Activated effector memory CD4-positive, alpha-beta T cell treated with anti-CD3 and anti-CD28 coated beads, Interleukin-2, amount 50 U/mL, for 16 hours (primary cell): ENCODE measurements around the gene NDUFAF8.

Source experiments
- DNase-seq: peaks from one replicate; pipeline ENCODE4 v3.0.0-alpha.2; 2020

Gene NDUFAF8, protein sequence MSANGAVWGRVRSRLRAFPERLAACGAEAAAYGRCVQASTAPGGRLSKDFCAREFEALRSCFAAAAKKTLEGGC

DNA sequence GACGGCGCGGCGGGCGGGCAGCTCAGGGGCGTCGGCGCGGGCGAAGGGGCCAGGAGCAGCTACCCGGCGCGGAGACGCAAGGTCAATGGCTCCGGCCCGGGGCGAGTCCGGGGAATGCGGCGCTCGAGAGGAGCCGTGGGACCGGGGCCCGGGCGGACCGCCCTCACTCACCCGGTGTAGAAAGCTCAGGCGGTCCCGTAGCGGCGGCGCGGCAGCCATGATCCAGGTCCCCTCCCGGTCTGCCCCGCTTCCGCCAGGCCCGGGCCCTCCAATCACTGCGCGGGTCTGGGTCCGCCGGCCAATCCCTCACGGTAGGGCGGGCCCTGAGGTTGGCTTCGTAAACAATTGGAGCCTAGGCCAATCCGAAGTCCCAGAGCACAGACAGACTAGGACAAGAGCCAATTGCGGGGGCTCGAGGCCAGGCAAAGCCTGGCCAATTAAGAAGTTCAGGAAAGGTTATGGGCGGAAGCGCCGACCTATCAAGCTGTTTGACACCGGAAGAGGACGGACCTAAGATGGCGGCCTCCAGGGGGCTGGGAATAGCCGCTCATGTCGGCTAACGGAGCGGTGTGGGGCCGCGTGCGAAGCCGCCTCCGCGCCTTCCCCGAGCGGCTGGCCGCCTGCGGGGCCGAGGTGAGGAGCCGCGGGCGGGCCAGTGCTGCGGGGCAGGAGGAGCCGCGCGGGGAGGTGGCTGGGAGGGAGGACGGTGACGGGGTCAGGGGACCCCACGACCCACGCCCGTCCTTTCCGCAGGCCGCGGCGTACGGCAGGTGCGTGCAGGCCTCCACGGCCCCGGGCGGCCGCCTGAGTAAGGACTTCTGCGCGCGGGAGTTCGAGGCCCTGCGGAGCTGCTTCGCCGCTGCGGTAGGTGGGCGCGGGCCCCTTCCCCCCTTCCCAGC lies at the start of gene NDUFAF8, which contains the start of gene TEPSIN:
Gene NDUFAF8, plus strand, starts transcription at position 504 of the 899 bp plus-strand sequence. Its CDS starts 46 bp downstream, at position 550.
Gene TEPSIN, minus strand, starts transcription at position 241 of the 899 bp plus-strand sequence. Its CDS starts 22 bp downstream, at position 219.
- DNase-seq, result peak; percentile 98

DNA sequence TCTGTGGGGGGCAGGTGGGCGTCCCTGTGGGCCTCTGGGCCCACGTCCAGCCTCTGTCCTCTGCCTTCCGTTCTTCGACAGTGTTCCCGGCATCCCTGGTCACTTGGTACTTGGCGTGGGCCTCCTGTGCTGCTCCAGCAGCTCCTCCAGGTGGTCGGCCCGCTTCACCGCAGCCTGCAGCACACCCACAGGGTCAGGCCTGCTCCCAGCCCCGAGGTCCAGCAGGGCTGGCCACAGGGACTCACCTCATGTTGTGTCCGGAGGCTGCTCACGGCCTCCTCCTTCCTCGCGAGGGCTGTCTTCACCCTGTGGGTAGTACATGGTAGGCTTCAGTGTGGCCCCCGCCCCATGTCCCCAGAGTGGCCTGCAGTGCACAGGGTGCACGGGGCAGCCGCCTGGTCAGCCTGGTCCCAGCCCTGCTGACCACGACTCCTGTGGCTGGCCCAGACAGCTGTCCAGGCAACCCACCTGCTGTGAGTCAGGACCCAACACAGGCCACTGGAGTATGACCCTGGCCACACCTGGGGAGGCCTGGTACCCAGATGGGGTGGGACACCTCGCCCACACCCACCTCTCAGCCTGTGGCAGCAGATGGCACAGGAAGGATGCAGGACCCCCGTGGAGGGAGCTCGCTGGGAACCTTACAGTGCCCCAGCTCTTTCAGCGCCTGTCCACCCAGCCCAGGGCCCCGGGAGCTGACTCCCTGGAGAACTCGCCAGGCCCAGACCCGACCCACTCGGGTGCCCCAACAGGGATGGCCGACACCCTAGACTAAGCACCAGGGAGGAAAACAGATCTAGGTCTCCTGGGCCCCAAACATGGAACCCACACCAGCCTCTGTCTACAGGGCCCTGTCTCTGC lies 49.2 kb upstream of the NDUFAF8 start:
- DNase-seq, result no peak

DNA sequence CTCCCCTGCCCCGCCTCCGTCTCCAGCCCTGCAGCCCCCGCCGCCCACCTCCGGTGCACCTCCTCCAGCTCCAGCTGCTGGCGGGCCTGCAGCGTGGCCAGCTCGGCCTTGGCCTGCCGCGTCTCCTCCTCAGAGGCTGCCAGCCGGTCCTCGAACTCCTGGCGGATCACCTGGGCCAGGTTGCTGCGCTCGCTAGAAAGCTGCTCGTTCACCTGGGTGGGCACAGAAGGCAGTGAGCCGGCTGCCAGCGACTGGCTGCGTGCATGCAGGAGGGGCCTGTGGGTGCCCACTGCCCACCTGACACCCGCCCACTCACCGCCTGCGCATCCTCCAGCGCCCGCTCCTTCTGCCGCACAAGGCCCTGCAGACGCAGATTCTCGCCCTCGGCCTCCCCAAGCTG lies 48.5 kb upstream of the NDUFAF8 start:
- DNase-seq, result no peak

DNA sequence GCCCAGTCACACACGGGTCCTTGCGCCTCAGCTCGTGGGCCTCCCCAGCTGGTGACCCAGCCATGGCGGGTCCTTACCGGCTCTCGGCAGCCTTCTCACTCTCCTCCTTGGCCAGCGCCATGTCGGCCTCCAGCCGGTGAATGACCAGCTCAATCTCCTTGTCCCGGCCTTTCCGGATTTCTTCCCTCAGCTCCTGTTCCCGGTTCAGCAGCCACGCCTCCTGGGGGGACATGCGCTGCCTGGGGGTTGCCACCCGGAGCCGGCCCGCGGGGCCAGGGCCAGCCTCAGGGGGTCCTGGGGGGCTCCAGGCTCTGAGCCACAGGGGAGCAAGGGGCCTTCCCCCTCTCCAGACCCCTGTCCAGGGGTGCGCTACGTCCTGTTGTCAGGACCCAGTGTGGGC lies 48.0 kb upstream of the NDUFAF8 start:
- DNase-seq, result no peak

DNA sequence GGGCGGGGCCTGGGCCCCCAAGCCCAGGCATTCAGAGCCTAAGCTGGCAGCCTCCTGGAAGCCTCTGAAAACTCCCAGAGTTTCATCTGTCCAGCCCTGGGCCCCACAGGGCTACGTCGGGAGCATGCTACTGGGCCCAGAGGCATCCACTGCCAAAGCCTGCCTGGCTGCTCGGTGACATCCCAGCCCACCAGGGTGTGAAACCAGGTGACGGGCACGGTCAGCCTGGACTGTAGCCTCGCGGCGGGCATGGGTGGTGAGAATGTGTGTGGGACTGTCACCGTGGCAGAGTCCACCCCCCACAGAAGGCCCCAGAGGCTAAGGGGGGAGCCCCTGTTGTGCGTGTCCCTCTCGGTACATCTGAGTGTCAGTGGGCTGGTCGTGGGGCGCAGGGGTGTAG lies 47.5 kb upstream of the NDUFAF8 start:
- DNase-seq, result no peak

DNA sequence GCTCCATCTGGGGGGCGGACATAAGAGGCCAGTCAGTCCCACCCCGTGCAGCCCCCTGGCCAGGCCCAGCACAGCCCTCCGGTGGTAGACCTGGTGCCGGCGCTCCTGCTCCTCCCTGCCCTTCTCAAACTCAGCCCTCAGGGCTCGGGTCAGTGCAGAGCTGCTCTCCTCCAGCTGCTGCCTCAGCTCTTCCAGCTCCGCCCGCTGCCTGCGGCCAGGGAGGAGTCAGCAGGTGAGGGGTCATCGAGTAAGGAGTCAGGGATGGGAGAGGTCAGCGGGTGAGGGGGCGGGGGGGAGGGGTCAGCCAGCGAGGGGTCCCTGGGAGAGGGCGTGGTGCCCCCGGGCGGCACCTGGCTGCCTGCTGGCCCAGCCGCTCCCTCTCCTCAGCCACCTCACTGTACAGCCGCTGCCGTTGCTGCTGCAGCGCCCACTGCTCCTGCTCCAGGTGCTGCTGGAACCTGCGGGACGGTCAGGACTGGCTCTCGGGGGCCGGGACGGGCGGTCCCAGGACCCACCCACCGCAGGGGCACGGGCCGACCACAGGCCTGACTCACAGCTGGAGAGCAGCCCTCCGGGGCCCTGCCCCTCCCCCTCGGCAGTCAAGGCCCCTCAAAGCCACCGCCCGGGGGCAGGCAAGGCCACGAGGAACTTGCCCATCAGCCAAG lies 46.6 kb upstream of the NDUFAF8 start:
- no peak for DNase-seq

DNA sequence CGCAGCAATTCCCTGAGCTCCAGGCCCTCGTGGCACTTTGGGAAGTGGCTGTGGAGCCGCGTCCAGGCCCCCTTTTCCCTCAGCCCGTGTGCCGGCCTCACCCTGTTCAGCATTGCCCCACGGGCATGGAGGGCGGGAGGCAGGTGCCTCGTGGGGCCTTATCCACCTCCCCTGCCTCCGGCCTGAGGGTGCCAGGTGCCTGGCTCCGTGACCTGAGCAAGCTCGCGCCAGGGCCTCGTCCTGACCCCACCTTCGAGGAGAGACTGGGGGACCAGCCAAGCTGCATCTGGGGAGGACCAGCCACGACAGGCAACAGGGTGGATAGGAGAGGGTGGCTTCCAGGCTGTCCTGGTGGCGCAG lies 46.1 kb upstream of the NDUFAF8 start:
- no peak for DNase-seq

DNA sequence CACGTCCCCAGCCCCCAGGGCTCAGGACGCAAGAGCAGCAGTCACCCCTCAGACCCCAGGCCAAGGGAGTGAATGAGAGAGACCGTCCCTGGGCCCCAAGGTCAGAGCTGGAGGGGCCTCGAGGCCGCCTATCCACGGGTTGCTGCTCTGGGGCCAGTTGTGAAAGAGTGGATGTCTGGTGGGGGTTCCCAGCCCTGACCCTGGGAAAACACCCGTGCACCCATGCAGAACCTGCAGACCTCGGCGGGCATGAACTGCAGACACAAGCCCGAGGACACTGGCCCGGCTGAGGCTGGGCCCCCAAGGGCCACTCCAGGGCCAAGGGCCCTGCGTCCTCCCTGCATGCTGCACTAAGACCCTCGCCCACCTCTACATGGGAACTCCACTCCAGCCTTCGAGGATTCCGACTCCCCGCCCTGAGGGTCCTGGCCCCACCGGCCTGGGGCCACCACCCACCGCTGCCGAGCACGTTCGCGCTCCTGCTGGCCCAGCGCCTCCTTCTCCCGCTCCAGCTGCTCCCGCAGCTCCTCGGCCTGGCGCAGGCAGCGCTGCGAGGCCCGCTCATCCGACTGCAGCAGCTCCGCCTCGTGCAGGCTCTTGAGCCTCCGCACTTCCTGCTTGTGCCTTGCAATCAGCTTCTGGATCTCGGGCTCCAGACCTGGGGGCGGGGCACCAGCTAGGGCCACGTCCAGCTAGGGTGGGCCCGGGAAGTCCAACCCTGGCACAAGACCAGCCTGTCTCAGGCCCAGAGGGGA lies 45.5 kb upstream of the NDUFAF8 start:
- no peak for DNase-seq

DNA sequence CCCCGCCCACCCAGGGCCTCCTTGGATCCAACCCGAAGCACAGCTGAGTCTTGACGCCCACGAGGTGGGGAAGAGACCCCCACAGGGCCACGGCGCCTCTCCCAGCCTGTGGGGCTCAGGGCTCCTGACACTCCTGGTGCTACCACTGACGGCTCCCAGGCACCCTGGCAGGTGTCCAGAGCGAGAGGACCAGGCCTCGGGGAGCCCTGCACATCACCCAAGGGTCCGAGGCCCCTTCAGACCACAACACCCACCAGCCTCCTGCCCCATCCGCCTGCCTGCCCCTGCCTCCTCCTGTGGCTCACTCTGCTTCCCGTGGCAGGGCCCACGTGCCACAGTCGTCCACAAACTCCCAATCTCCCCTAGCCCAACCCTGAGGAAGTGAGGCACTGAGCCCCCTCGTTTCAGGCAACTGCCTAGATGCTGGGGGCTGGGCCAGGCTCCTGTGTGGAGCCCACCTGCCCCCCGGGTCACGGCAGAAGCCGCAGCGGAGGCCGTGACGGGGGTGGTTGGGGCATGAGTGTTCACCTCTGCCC lies 44.8 kb upstream of the NDUFAF8 start:
- DNase-seq, result no peak

DNA sequence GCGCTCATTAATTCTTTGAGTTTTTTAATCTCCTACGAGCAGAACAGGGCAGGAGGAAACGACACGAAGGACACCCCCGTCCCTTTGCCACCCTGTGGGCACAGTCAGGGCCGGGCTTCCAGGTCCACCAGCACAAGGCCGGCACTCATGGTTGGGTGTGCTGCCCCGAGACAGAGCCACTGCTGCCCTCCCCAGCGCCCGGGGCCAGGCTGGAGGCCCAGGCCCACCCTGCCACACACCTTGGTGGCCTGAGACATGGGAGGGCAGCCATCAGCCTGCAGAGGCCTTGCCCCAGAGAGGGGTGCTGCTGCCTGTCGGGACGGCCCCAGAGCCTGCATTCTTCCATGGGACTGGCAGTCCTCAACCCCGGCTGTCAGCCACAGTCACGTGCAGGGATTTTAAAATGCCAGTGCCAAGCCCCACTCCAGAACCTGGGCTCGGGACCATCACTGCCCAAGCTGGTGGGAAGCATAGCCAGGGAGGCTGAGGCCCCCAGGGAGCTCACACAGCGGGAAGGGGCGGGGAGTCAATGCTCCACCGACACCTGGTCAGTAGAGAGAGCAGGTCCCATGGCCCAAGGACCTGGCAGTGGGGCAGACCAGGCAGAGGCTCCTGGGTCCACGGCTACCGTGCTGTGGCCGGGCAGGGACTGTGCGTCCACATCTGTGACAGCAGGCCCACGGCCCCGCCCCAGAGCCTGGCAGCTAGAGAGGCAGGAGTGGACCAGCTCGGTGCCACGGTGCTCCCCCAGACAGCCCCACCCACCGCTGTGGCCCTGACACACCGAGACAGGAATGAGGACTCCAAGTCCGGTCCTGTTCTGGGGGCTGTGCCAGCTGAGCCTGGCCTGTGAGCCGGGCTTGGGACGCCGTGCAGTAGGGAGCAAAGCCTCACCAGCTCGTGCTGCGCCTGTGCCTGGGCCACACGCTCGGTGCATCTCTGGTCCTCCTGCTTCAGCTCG lies 43.9 kb upstream of the NDUFAF8 start:
- DNase-seq, result no peak

DNA sequence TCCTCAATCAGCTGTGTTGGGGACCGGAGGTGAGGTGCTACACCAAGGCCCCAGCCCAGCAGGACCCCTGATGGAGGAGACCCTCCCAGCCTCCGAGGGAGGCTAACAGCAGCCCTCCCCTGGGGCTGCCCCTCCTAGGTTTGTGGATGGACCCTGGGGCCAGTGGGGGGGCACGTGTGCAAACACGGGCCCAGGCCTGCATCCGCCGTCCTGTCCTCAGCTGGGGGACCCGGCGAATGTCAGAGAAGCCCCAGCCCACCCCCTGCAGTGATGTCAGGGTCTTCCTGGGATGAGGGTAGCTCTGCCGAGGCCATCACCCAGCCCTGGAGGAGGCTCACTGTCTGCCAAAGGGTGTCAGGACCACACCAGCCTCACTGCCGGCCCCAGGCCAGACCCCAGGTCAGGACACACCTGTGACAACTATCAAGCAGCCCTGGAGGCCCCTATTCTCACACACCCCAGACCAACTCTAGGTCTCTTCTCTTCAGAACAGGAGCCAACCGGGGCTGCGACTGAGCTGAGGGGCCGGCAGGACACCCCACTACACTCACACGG lies 43.1 kb upstream of the NDUFAF8 start:
- no peak for DNase-seq

DNA sequence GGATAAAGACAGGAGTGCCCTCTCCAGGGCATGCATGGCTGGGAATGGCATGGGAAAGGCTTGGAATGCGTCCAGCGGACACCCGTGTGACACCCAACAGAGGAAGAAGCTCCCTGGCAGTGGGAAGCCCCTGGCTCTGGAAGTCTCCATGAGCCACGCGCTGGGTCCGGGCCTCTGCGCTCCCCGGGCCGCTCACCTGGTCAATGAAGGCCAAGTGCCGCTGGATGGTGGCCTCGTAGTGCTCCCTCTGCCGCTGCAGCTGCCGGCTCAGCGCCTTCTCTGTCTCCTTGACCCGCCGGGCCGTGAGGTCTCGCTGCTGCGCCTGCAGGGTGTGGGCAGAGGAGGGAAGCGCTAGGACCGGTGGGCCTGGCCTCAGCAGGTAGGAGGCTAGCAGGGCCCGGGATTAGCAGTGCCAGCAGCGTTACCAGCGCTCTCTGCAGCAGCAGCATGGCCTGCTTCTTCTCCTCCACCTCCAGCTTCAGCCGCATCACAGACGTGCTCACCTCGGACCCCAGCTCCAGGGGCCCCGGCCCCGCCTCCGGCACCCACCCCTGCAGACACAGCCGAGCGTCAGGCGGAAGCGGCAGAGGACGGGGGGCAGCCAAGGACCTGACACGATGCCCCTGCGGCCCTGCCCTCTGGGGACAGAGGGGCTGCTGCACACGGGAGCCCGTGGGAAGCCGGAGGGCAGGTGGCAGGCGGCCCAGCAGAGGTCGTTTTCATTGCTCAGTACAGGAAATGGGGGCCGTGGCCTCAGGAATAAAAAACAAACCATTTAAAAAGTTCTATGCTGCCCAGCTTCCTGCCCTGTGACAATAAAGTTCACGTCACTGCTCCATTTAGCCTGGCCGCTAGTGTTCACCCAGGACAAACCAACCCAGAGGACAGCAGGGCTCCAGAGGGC lies 42.4 kb upstream of the NDUFAF8 start:
- DNase-seq, result no peak

DNA sequence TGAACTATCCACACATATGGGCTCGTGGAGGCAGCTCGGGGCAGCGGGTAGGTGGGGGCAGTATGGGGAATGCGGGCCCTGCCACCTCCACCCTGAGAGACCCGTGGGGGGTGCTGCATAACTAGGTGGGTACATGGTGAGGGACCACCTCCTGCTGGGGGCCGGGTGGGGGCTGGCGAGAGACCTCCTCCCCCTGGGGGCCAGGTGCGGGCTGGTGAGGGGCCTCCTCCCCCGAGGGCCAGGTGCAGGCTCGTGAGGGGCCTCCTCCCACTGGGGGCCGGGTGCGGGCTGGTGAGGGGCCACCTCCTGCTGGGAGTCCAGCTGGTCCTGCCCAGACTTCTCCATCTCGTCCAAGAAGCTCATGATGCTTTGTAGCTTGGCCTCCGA lies 41.7 kb upstream of the NDUFAF8 start:
- no peak for DNase-seq

DNA sequence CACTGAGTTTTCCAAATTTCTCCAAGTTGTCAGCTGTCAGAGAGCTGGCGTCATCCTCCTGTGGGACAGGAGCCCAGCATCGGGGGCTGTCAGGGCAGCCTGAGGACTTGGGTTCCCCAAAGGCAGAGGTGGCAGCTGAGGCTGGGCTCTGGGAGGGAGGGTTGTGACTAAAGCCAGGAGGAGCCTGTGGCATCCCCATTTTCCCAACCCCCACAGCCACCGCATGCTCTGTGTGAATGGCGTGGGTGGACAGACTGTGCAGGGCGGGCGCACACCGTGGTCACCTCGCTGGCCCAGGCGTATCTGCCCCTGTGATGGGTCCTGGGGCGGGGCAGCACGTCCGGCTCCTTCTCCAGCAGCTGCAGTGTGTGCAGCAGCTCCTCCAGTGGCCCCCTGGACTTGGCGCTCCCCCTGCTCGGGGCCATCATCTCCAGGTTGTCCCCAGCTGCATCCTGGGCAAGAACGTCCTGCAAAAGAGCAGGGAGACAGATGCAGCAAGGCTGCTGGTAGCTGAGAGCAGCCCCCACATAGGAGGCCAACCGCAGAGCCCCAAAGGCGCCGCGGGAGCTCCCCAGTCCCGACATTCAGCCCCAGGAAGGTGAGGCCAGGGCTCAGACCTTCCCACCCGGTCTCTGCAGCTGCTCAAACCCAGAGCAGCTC lies 41.2 kb upstream of the NDUFAF8 start:
- no peak for DNase-seq

DNA sequence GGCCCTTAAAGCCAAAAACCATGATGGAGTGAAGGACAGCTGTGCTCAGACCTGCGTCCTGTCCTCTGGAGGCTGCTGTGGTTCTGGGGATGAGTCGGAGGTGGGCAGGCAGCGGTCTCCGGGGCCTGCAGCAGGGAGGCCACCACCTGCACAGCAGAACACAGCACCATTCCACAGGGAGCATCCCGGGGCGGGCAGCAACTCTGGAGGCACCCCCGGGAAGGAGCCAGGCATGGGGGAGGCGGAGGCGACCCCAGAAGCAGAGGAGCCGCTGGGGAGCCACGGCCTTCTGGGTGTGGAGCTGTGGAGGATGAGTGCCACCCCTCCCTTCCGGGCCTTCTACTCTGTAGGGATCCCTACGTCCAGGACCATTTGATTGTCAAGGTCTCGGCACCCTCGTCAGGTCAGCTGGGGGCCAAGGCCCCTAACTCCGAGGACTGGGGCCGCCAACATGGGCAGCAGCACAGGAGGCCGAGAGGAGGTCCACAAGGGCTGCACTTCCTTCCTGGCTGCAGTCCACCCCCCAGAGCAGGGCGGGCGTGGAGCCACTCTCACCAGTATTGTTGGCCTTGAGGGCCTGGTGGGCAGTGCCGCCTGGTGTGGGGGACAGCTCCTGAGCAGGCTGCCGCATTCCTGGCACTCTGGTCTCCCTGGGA lies 40.2 kb upstream of the NDUFAF8 start:
- DNase-seq, result no peak

DNA sequence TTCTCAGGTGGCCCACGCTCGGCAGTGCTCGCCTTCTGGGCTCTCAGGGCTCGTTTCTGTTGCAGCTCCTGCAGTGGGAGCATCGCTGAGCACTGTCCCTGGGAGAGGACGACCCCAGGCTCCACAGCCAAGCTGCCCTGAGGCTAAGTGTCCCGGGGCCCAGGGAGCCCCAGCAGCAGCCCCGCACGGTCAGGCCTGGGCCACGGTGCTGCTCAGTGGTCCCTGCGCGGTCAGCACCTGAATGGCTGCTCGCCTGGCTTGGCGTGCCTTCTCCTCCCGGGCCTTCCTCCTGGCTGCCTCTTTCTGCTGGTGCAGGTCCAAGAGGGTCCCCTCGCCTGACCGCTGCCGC lies 39.7 kb upstream of the NDUFAF8 start:
- DNase-seq, result no peak

DNA sequence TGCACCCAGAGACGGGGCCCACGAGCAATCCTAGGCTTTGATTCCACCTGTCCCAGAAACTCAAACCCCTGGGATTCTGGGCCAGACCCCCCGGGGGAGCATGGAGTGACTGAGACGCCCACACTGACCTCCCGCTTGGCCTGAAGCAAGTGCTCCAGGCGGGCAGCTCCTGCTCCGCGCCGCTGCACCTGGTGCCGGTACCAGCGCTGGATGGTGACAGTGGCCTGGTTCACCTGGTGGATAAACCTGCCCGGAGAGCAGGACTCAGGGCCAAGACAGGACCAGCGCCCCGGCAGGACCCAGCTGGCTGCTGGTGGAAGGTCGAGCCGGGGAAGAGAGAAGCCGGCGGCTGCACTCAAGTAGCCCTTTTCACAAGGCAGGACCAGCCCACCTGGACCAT lies 38.9 kb upstream of the NDUFAF8 start:
- no peak for DNase-seq
